Measurements from ENCODE around the gene CACNA2D3.

The CACNA2D3 gene

GRCh38 chr3:54550221-54550977 lies 428.0 kb downstream of the CACNA2D3 start:
- H3K9ac ChIP-seq (ENCODE audit: low read length), result no peak overlapping the region
- H3F3A ChIP-seq (ENCODE audit: insufficient read depth, low read length), result no peaks in the 10 kb centered on the region
- no peak for DNase-seq
- H3K79me2 ChIP-seq (ENCODE audit: low read length), result no peaks in the 10 kb centered on the region
- TF ChIP-seq EZH2 (optimal IDR thresholded peaks at IDR 0.05; ENCODE audit: low read depth, low read length) (no peak), EZH2phosphoT487 (IDR thresholded peaks at IDR 0.05; ENCODE audit: low read length) (no peak), CTCF (IDR thresholded peaks at IDR 0.05; ENCODE audit: low read length) (no peak)
- H3K4me2 ChIP-seq (ENCODE audit: low read depth, low read length), result no peak overlapping the region
- no peak overlapping the region for H3K27ac ChIP-seq (ENCODE audit: low read length)
- no peak overlapping the region for H3K4me3 ChIP-seq (ENCODE audit: low read length)
- H3K36me3 ChIP-seq (replicated peaks; ENCODE audit: insufficient read depth, low read length), result no peaks in the 10 kb centered on the region
- H3K4me1 ChIP-seq (ENCODE audit: low read length), result no peaks in the 10 kb centered on the region
- no peaks in the 10 kb centered on the region for H3K9me2 ChIP-seq (replicated peaks; ENCODE audit: insufficient read depth, low read length)
- H4K20me1 ChIP-seq (ENCODE audit: insufficient read depth, low read length), result no peaks in the 10 kb centered on the region
- no peaks in the 10 kb centered on the region for H3K27me3 ChIP-seq (replicated peaks; ENCODE audit: insufficient read depth, low read length)
- H3K9me3 ChIP-seq (replicated peaks; ENCODE audit: insufficient read depth, low read length), result no peaks in the 10 kb centered on the region
- no peak overlapping the region for H2AFZ ChIP-seq (ENCODE audit: low read length)

DNA sequence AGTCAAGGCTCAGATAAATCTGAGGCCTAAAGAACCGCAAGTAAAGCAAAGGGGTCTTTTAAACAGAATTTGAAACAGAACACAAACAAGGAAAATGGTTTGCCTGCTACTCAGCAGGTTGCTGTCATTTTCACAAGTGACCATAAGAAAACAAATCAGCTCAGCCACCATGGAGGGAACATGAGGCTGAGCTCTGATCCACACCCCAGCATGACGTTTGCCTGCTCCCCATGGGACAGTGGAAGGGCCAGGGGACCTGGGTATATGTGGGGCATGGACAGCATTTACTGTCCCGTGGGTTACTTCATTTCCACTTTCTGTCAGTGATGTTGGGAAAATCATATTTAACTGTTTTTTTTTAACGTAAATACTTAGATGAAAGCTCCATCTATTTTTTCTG lies 434.3 kb downstream of the CACNA2D3 start:
- H3K9me3 ChIP-seq (replicated peaks; ENCODE audit: insufficient read depth, low read length), result no peaks in the 10 kb centered on the region
- DNase-seq, result no peak
- no peaks in the 10 kb centered on the region for H3K9me2 ChIP-seq (replicated peaks; ENCODE audit: insufficient read depth, low read length)
- no peak for TF ChIP-seq EZH2phosphoT487 (IDR thresholded peaks at IDR 0.05; ENCODE audit: low read length)
- TF ChIP-seq CTCF (IDR thresholded peaks at IDR 0.05; ENCODE audit: low read length), result no peak
- TF ChIP-seq EZH2 (optimal IDR thresholded peaks at IDR 0.05; ENCODE audit: low read depth, low read length), result no peak
- no peaks in the 10 kb centered on the region for H3K79me2 ChIP-seq (ENCODE audit: low read length)
- H3K4me2 ChIP-seq (ENCODE audit: low read depth, low read length), result no peak overlapping the region
- H3K27me3 ChIP-seq (replicated peaks; ENCODE audit: insufficient read depth, low read length), result no peaks in the 10 kb centered on the region
- H3K36me3 ChIP-seq (replicated peaks; ENCODE audit: insufficient read depth, low read length), result no peaks in the 10 kb centered on the region
- no peak overlapping the region for H3K4me3 ChIP-seq (ENCODE audit: low read length)
- H2AFZ ChIP-seq (ENCODE audit: low read length), result no peak overlapping the region
- no peaks in the 10 kb centered on the region for H3F3A ChIP-seq (ENCODE audit: insufficient read depth, low read length)
- no peaks in the 10 kb centered on the region for H3K4me1 ChIP-seq (ENCODE audit: low read length)
- no peak overlapping the region for H3K27ac ChIP-seq (ENCODE audit: low read length)
- H3K9ac ChIP-seq (ENCODE audit: low read length), result no peak overlapping the region
- H4K20me1 ChIP-seq (ENCODE audit: insufficient read depth, low read length), result no peaks in the 10 kb centered on the region

DNA sequence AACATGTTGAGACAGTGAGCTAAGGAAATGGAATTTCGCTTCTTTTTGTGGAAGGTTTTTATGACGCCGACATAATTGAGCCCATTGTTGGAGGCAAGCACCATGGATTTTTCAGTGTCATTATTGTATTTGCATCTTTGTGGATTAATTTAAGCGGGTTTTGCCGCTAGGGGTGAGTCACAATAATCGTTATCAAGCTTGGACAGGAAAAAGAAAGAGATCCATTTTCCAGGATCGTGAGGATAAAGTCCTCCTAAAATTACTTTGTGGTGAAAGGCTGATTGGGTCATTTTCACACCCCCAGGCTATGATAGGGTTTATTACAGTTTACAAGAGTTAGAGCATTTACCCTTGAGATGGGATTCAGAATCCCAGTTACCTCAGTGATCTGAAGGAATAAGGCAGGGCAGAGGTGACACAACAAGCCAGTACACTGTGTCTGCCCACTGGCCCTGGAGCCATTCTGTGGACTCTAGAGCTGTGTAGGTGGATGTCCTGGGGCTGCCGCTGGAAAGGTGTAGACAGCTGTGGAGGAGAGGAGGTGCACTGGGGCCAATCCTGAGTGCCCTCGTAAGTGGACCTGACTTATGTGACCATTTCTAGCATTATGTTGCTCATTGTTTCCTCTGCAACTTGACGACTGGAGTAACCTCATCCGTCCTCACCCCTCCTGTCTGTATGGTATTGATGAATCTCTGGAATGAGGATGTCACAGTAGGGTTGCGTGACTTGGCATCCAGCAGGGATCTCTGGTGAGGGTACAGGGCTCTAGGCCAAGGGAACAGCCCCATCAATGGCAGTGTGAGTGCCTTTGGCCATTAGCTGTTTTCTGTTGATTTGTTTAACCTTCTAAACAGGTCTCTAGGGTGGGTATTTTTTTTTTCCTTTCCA lies 435.4 kb downstream of the CACNA2D3 start:
- H3K4me3 ChIP-seq (ENCODE audit: low read length), result no peak overlapping the region
- TF ChIP-seq EZH2 (optimal IDR thresholded peaks at IDR 0.05; ENCODE audit: low read depth, low read length) (no peak), CTCF (IDR thresholded peaks at IDR 0.05; ENCODE audit: low read length) (no peak), EZH2phosphoT487 (IDR thresholded peaks at IDR 0.05; ENCODE audit: low read length) (no peak)
- no peaks in the 10 kb centered on the region for H3K9me2 ChIP-seq (replicated peaks; ENCODE audit: insufficient read depth, low read length)
- no peak overlapping the region for H3K4me2 ChIP-seq (ENCODE audit: low read depth, low read length)
- no peaks in the 10 kb centered on the region for H3K27me3 ChIP-seq (replicated peaks; ENCODE audit: insufficient read depth, low read length)
- no peaks in the 10 kb centered on the region for H4K20me1 ChIP-seq (ENCODE audit: insufficient read depth, low read length)
- DNase-seq, result no peak
- no peaks in the 10 kb centered on the region for H3F3A ChIP-seq (ENCODE audit: insufficient read depth, low read length)
- no peaks in the 10 kb centered on the region for H3K9me3 ChIP-seq (replicated peaks; ENCODE audit: insufficient read depth, low read length)
- H3K9ac ChIP-seq (ENCODE audit: low read length), result no peak overlapping the region
- no peak overlapping the region for H2AFZ ChIP-seq (ENCODE audit: low read length)
- H3K27ac ChIP-seq (ENCODE audit: low read length), result no peak overlapping the region
- no peaks in the 10 kb centered on the region for H3K79me2 ChIP-seq (ENCODE audit: low read length)
- H3K4me1 ChIP-seq (ENCODE audit: low read length), result no peaks in the 10 kb centered on the region
- no peaks in the 10 kb centered on the region for H3K36me3 ChIP-seq (replicated peaks; ENCODE audit: insufficient read depth, low read length)
